Endothelial cell of hepatic sinusoid (primary cell): ENCODE data around the gene TUBGCP6.
"Not testable (repeated sequence)": the region's sequence is repeated elsewhere in the genome, so short reads cannot be mapped to it uniquely, and the experiment has no call there.

Experiments used
- in situ Hi-C: cut with HindIII; loops from 2 replicates; pipeline ENCODE4 v1.10.0; 2017; ENCODE audit warnings: low sequenced_read_pairs

Gene TUBGCP6

DNA sequence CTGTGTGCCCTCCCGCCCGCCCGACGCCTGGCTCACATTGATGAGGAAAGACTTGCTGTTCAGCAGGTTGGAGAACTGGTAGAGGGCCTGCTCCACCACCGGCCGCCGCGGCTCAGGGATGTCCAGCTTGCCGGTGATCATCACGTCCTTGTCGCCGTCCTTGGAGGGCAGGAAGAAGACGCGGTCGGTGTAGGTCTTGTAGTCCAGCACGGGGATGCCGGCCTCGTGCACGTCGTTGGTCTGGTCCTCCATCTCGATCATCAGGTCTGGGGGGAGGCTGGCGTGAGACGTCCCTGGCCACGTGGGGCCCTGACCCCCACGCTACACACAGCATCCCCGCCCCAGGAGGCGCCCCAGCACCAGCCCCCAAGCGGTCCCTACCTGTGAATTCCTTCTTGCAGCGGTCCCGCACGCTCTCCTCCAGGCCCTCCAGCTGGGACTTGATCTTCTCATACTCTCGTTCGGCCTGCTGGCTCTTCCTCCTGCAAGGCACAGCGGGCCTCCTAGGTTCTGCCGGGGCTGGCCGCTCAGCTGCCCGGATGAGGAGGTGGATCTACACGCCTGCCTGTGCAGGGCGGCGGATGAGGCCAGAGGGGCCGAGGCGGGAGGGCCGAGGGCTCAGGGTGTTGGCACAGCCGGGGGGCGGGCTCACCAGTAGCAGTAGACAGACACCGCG lies 36.0 kb upstream of the TUBGCP6 start:
- in situ Hi-C loops: loop anchor here (10.0 kb wide), 1 partner anchor 74 kb away; no protein-coding TSS in a partner anchor

DNA sequence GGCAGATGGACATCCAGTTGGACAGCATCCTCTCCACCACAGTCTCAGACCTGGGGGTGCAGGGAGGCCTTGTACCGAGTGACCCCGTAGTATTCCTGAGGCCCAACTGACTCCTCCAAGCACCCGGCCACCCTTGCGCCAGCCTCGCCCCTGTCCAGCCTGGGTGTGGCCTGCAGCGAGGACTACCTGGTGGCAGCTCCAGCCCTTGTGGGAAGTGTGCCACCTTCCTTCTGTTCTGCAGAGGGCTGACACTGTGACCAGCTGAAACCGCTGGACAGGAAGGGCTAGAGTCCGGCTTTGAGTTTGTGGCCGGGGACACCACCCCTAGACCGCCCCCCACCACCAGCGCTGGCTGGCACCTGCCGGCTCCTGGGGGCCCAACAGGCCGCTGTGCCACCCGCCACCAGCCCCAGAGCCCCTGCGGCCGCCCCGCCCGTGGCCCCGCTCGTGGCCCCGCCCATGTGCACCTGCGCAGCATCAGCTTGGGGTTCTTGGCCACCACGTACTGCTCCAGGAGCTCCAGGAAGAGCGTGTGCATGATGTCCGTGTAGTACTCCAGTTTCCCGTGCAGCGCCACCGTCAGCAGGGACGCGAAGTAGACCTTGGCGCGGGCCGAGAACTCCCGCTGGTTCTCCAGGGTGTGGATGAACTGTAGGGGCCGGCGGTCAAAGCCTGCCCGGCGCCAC lies 35.3 kb upstream of the TUBGCP6 start:
- in situ Hi-C loops: loop anchor here (10.0 kb wide), 1 partner anchor 75 kb away; no protein-coding TSS in a partner anchor

DNA sequence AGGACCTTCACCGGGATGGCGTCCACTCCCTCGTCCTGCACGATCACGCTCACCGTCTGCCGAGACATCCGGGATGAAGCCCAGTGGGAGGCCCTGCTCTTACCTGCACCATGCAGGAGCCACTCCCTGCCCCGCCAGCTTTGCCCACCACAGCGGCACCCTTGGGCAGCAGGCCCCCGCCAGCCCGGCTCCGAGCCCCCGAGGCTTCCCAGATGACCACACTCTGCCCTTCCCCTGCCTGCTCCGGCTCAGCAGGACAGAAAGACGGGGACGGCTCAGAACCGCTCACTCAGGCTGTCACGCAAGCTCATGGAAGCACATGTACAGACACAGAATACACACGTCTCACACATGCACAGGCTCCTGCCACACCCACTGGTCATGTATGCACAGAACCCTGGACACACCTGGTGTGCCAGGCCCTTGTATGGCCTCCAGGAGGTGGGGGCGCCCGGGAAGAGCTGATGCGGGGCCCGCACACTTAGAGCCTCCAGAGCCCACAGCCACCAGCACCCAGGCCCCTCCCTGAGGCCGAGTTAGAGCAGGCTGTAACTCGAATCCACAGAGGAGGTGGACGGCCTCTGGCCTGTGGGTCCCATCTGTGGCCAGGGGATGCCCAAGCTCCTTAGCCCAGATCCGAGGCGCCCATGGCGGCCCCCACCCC lies 34.3 kb upstream of the TUBGCP6 start:
- in situ Hi-C loops: no loop called here

DNA sequence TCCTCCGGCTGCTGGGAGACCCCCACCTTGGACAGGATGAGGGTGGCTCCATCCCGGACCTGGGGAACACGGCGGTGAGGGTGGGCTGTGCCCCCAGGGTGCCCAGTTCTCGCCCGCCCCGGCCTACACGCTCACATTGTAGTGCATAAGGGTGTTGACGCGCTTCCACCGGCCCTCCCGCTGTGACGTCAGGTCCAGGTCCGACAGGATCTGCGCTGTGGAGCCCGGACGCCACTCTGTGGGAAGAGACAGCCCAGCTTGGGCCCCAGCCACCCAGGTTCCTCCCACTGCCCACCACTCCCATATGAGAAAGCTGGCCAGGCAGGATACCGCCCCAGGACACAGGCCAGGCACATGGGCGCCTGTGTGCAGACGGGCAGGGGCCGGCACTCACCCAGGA lies 33.6 kb upstream of the TUBGCP6 start:
- in situ Hi-C loops: no loop called here

DNA sequence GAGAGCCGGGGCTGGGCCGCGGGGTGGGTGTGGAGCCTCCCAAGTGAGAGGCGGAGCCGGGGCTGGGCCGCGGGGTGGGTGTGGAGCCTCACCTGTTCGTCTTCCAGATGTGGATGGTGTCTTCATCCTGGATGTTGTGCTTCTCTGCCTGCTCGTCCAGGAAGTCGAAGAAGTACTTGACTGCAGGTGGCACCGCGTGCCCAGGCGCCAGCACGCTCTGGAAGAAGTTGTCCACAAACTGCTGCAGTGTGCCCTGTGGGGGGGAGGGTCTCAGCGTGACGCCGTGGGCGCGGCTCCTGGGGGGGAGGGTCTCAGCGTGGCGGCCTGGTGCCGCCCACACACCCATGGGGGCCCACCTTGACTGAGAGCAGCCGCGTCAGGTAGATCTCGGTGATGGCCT lies 32.9 kb upstream of the TUBGCP6 start:
- in situ Hi-C loops: no loop called here

DNA sequence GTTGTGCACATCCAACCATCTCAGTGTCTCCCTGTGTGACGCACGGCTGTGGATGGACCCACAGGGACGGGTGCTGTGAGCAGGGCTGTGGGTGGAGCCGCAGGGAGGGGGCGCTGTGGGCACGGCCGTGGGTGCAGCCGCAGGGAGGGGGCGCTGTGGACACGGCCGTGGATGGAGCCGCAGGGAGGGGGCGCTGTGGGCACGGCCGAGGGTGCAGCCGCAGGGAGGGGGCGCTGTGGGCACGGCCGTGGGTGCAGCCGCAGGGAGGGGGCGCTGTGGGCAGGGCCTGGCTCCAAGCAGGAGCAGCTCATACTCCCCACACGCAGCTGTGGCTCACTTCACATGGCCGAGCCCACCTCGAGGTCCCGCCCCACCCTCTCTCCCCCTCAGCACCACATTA lies 31.3 kb upstream of the TUBGCP6 start:
- in situ Hi-C loops: no loop called here

DNA sequence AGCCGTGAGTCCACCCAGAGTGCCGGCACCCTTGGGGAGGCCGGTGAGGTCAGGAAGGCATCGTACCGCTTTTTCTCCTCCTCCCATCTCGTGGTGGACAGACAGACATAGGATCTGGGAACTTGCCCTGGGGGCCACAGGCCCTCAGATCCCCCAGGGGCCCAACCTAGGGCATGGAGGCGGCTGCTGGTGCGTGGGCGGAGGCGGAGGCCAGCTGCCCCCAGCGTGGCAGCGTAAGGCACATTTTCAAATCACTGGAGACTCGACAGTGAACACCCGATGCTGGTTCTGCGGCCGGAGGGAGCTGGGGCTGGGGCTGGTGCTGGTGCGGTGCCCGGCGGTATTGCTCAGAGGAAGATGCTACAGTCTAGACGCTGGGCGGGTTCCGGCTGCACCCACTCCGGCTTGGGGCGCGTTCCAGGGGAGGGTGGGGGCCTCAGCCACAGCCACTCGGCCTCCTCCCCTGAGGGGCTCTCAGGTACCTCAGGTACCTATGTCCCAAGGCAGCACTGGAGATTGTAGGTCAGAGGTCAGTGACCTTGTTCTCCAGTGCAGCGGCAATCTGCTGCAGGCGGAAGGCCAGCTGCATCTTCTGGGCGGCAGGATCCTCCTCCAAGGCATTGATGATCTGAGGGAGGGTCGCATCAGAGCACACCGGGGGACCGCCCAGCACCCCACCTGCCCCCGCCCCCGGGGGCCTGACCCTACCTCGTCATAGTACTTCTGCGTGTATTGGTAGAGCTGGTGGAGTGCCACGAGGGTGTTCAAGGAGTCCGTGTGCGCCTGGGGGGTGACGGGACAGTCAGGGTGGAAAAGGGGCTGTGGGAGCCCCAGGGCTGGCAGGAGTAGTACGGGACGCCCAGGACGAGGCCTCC lies 30.6 kb upstream of the TUBGCP6 start:
- in situ Hi-C loops: no loop called here

DNA sequence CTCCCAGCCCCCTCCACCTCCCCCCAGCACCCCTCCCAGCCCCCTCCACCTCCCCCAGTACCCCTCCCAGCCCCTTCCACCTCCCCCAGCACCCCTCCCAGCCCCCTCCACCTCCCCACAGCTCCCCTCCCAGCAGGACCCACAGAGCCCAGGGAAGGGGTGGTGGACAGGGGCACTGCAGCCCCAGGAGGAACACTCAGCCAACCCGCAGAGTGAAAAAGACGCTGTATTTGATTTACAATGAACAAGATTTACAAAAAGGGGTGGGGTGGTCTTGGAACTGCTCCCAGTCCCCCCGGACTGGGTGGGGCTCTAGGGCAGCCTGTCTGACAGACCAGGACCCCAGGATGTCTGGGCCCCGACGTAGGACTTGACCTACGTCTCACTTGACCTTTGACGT lies 29.9 kb upstream of the TUBGCP6 start:
- in situ Hi-C loops: no loop called here

DNA sequence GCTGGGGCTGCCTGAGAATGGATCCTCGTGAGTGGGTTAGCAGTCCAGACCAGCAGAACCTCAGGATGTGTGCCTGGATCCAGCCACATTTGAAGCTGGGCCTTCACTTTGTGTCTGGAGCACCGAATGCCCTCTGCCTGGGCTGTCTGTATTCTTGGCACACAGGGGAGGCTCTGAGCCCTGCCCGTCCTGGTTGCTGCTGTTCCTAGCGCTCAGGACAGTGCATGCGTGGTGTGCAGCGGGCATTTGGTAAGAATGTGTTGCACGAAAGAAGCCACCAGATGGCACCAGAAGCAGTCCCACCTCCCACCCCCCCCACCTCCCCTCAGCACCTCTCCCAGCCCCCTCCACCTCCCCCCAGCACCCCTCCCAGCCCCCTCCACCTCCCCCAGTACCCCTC lies 29.5 kb upstream of the TUBGCP6 start:
- in situ Hi-C loops: no loop called here

DNA sequence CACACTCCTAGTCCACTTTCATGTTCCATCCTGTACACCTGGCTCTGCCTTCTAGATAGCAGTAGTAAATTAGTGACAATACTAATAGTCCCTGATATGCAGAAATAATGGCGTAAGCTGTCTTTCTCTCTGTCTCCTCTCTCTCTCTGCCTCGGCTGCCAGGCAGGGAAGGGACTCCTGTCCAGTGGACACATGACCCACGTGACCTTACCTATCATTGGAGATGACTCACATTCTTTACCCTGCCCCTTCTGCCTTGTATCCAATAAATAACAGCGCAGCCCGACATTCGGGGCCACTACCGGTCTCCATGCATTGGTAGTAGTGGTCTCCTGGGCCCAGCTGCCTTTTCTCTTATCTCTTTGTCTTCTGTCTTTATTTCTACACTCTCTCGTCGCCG lies 29.0 kb upstream of the TUBGCP6 start:
- in situ Hi-C loops: not testable (repeated sequence)

DNA sequence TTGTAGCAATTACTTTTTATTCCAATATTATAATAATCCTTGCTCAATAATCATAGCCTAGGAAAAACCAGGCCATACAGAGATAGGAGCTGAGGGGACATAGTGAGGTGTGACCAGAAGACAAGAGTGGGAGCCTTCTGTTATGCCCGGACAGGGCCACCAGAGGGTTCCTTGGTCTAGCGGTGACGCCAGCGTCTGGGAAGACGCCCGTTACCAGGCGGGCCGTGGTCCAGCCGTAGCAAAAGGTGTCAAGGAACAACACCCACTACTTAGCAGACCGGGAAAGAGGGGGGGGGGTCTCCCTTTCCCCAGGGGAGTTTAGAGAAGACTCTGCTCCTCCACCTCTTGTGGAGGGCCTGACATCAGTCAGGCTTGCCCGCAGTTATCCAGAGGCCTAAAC lies 28.5 kb upstream of the TUBGCP6 start:
- in situ Hi-C loops: not testable (repeated sequence)

DNA sequence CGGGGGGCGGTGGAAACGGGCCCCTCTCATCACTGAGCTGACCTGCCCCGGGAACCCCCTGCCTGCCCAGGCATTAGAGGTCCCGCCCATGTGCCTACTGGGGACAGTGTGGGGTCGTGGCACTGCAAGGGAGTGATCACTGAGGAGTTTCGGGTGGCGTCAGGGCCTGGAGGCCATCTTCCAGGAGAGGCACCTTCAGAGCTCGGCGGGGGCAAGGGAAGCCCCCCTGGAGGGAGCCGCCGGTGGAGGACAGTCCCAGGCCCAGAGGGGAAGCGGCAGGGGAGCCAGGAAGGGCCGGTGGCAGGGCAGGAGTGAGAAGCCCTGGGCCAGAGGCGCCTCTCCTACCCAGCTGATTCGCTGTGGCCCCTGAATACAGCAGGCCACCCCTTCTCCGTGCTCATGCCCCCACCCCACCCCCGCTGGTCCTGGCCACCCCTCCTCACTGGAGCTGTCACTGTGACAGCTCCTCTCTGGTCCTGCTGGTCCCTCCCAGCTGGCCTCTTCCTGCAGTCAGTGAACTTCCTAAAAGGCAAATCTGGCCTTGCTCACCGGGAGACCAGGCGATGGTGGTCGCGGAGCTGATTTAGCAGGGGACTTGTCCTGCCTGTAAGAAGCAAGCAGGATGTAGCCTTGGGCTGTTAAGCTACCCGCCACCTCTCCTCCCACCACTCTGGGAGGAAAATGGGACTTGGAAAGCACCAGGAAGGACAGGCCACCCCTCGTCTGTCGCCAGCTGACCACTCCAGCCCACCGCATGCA lies 27.4 kb upstream of the TUBGCP6 start:
- in situ Hi-C loops: no loop called here

DNA sequence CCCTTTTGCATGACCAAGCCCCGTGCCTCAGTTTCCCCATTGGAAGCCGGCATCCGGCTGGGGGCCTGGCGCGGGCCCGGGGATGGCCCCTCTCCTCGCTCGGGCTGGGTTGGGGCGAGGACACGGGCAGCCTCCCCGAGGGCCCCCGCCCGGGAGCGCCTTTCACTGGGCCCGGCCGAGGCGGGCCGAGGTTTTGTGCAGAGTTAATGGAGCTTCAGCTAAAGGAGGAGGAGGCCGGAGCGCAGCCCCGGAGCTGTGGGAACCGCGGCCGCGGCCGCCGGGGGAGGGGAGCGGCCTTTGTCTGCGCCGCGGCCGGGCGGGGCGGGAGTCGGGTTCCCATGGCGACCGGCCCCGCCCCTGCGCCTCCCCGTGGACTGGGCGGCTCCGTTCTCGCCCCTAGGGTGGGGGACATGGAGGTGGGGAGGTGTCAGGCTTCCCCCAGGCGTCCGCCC lies 26.7 kb upstream of the TUBGCP6 start:
- in situ Hi-C loops: no loop called here

DNA sequence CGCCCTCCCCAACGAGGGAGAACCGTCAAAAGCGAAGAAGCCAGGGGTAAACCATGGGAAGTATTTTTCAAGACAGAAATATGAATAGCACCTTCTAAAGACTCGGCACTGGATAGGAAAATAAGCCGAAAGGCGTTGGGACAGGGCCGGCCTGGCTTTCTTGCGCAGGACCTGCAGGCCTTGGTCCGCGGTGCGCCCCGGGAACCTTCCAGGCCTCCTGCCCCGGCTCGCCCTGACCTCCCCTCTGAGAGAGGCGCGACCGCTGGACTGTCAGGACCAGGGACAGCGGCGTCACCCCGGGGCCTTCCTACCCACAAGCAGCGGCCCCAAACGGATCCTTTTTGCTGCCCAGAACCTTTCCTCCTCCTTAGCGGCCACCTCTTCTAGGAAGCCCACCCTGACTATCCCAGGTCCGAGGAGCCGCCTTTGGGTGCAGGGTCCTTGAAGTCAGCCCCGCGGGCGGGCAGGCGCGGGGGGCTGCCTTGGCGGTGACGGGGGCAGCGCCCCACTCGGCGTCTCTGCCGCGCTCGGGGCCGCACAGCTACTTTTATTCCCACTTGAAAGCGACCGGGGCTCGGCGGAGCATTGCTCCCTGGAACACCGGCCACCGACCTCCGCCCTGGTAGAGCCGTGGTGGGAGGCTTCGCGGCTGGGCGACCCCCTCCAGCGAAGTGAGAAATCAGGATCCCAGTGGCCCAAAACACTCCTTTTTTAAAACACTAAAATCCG lies 26.0 kb upstream of the TUBGCP6 start:
- in situ Hi-C loops: no loop called here

DNA sequence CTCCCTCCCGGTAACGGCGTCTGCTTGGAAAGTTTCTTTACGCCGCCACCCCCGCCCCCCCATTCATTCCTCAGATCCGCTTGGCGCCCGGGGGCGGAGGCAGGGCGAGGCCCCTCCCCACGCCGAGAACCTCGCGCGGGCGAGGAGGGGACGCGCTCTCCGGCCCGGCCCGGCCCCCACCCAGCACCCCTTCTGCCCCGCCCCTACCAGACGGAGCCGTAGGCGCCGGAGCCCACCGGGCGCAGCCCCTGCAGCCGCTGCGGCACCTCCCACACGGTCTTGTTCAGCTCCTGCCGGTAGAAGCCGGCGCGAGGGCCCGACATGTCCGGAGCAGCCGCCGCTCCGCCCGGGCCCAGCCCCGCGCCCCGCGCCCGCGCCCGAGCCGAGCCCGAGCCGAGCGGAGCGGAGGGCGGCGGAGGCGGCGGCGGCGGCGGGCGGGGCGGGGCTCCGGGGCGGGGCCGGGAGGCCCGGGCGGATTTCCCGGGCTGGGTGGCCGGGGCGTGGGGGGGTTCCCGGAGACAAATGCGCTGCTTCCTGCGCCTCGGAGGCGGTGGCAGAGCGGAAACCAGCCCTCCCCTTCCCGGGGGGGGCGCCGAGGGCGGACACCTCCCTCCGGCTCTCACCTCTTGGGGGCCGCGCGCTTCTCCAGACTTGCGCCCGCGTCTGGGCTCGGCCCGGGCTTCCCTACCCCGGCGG lies 25.3 kb upstream of the TUBGCP6 start, which contains the start of gene MAPK11:
Gene MAPK11, minus strand, starts transcription at position 411 of the 696 bp plus-strand sequence. Its CDS starts 88 bp downstream, at position 323.
- in situ Hi-C loops: no loop called here

DNA sequence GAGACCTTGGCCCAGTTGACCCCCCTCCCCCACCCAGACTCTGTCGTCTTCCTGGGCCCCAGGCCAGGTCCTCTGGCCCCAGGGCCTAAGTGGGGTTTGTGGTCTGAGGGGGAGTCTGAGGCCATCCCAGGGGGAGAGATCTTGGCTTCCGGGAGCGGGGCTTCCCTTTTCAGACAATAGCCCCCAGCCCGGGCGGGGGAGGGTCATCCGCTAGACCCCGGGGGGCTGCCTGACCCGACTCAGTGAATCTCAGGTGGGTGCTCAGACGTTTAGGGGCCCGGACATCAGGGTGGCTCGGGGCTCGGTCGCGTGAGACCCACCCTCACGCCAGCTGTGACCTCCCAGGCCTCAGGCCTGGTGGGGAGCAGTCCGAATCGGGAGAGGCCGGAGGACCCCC lies 24.7 kb upstream of the TUBGCP6 start:
- in situ Hi-C loops: no loop called here

DNA sequence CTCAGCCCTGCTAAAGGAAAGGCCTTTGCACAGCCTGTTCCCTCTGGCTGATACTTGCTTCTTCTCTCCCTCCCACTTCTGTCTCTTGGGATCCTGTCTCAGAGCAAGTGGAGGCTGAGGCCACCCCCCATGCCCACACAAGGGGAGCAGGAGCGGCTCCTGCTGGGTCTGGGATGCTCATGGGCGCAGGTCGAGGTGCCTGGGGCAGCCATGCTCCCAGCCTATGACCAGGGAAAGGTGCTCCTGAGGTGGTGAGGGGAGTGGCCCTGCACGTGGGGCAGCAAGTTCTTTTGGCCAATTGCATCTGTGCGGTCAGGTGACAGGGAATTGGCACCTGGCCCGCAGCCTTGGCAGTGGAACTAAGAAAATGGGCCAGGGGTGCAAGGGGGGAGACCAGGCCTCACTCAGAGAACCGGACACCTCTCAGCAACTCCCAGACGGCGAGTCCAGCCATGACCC lies 23.9 kb upstream of the TUBGCP6 start:
- in situ Hi-C loops: no loop called here

DNA sequence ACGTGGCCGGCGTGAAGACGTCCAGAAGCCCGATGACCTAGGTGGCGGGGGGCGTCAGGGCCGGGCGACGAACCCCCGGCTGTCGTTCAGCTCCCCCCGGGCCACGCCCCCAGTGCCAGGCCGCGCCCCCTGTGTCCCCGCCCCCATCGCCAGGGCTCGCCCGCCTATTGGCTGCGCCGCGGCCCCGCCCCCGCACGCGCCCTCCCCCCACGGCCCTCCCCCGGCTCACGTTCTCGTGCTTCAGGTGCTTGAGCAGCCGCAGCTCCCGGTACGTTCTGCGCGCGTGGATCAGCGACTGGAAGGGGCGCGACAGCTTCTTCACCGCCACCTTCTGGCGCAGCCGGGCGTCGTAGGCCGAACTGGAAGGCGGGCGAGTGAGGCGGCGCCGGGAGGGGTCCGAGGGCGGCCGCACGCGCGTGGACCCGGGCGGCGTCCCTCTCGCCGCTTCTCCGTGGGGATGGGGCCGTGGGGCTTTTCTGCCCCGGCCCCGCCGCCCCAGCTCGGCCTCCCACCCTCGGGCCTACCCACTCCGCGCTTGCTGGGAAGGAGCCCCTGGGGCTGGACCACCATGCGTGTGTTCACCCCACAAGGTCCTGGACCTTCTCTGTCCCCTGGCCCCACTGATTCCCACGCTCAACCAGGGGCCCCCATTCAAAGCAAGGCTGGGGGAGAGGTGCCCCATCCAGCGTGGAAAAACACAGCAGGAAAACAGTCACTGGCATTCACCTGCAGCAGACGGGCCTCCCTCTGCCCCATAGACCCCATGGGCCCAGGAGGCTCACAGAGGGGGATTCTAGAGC lies 23.0 kb upstream of the TUBGCP6 start:
- in situ Hi-C loops: no loop called here
